HG02623 (cell line): ENCODE measurements around the gene PPFIBP1.

ENCODE experiments used
- ATAC-seq: cut with Tn5 transposase; IDR thresholded peaks from one replicate; pipeline ENCODE4 v1.9.1; 2021; ENCODE audit warnings: moderate library complexity; ENCODE audit not compliant: unreplicated experiment

Gene PPFIBP1

GRCh38 chr12:27511723-27512045, 12.3 kb upstream of the PPFIBP1 start:
- ATAC-seq, result no peak

- no peak for ATAC-seq
These were observed 10.7 kb upstream of the PPFIBP1 start for GRCh38 chr12:27513155-27513824.

DNA sequence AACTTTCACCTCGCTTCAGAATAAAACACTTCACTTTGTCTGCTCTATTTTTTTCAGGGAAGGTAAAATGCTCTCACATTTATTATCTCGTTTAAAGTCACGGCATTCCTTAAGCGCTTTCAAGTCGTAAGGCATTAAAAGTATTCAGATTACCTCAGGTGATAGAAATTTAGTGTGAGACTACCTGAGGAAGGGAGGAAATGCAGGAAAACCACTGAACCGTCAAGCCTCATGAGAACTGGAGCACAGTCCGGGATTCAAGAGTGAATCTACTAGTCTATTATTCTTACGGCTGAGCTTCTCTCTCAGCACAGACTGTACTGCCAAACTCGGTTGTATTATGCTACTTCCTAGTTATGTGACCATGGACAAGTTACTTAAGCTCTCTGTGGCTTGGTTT, 8.3 kb upstream of the PPFIBP1 start:
- ATAC-seq, result no peak

DNA sequence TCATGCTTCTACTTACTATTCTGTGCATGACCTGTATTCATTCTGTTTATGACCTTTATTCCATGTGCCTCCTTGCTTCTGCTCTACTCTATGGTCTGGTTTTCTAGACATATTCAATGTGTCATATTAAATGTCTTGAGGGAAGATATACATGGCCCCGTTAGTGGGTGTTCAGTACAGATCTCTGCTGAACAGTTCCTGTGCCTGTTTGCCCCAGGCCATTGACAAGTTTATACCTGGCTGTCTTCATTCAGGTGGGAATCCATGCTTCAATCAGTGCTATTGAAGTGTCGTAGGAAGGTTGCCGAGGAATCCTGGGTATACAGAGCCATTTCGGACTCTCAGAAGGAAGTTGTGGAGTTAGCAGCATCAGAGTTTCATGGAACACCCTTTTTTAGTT, 7.4 kb upstream of the PPFIBP1 start:
- no peak for ATAC-seq

GRCh38 chr12:27517546-27517945, 6.5 kb upstream of the PPFIBP1 start:
- ATAC-seq, result no peak

DNA sequence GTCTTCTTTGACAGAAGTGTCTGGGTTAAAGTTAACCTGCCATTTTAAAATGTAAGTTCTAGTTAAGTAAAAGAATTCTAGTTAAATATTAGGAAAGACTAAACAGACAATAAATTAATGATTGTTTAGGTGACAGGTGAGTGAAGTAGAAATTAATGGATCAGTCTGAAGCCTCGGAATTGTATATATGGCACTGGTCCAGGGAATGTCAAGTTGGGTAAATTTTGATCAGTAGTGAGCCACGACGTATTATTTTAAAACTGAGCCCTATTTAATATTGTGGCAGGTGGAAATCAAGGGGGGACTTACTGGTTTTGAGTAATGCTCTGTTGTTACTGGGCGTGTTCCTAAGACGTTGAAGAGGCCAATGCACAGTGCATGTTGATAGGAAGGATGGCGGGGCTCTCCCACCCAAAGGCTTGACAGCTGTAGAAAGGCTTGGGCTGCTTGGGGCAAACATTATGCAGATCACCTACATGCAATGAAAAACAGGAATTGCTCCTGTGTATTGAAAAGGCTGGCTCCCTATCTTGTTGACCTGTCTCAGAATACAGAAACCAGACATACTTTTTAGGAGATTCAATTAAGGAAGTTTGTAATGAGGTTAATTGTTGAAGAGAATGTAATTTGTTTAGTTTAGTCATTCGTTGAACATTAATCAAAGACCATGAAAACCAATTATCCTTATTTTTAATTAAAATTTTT, 5.9 kb upstream of the PPFIBP1 start:
- ATAC-seq, result no peak

DNA sequence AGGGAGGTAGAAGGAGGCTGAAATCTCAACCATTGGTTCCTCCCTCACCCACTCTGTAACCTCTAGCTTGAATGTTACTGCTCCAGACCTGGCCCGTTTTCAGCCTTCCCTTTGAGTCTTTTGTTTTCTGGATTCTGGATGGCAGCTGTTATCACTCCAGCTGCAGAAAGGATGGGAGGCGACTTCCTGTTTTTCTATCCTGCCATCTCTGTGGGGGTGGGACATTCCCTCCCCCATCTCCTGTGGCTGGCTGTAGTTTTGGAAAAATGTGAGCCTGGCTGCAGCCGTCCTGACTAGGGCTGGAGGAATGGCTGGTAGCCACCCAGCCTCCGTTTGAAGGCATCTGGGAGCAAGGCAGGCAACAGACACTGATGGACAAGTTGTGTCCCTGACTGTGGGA, 2.9 kb upstream of the PPFIBP1 start:
- ATAC-seq, result no peak

GRCh38 chr12:27521981-27522380, 2.0 kb upstream of the PPFIBP1 start:
- no peak for ATAC-seq

DNA sequence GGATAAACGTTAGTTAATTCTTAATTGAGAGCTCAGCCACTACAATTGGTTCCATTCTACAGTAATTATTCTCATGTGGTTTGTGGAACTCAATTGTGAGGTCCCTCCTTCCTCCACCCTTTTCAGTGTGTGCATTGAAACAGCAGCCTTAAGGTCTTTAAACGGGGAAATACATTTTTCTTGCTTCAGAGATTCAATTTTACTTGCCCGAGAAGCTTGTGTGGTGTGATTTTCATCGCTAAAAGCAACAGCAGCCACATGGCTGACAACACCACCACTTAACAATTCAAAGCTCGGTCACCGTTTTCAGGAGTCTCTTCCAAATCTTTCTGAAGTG, 733 bp upstream of the PPFIBP1 start:
- peak; percentile 1 for ATAC-seq

DNA sequence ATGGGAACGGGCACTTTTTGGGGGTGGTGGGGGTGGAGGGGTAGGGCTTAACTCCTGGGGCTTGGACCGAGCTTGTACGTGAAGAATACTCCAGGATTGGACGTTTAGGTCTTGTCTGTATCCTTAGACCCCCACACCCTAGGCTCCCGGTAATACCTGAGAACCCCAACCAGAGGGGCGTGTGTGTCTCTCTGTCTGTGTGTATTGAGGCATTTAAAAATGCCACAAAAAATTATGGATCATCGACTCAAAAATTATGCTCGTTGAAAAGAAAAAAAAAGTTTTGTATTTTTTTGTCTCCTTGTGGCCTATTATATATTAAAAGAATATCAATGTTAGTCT, 459 bp downstream of the PPFIBP1 start:
- ATAC-seq, result peak; percentile 1

- no peak for ATAC-seq
These were observed 1.1 kb downstream of the PPFIBP1 start for GRCh38 chr12:27524839-27525753.

DNA sequence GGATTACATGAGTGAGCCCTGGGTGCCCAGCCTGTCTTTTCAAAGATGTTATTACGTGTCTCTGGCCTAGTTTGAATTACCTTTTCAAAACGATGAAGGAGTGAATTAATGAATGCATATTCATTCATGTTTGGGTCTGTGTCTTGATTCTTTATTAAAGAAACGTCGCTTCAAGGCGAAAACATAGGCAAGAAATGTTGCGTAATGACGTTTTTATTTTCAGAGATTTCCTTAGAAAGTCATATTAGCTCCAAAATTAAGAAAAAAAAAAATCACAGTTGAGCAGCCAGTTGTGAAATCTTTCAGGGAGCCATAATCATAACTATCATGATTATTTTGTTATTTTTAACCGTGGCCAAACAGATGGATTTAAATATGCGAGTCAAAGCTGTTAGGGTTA, 3.5 kb downstream of the PPFIBP1 start:
- no peak for ATAC-seq

DNA sequence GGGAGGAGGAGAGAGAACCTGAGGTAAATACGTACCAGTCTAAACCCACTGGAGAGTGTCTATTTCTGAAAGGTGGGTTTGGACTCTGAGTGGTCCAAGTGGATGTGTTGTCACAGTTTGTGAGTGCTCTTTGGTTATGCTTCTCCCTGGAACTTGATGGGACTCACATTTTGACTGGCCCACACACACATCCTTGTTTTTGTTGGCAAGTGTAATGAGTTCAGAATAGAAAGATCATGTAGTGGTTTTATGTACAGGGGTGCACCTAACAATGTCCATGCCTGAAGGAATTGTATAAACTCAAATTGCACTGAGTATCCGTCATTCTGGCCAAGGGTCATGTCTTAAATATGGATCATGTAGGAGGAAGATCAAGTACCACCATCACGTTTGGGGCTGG, 4.8 kb downstream of the PPFIBP1 start:
- no peak for ATAC-seq

DNA sequence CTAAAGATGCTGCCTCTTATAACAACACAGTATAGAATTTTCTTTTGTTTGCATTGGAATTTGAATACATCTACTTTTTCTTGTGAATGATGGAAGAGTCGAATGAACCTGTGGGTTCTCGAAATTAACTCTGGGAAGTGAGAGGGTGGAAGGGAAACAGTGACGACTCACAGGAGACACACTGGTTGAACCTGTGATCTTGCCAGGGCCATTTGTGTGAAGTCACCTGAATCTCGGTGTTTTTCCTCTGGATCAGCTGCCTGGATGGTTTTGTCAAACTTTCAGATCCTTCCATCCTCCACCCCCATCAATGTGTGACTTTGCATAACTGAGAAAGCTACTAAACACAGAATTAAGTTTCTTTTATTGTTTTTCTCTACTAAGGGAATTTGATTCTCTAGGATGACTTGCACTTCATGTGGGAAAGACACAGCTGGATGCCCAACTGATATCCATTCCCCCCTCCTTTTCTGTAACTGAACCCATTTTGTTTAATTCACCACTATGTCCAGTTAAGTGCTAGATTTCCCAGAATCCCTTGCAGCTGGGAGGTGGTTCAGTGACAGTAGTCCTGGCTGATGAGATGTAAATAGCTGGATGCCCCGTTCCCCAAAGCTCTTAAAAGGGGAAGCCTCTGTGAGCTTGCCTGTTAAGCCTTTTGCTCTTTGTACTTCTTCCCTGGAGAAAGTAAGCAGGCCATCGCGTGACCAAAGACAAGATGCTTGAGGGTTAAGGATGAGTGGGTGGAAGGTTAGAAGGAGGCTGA, 6.3 kb downstream of the PPFIBP1 start:
- ATAC-seq, result no peak

DNA sequence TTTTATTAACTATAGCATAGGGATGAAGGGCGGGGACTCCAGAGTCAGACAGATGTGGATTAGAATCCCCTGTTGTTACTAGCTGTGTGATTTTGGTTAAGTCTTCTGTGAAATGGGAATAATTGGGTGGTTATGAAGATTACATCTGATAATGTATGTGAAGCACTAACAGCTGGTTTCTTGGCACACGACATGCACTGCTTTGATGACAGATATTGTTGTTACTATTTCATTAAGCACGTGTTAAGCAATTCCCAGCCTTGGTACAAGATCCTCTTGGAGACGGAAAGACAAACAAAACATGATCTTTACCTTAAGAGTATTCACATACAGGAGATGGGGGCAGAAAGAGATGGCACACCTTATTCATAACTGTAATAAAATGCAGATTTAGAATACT, 7.9 kb downstream of the PPFIBP1 start:
- ATAC-seq, result no peak

DNA sequence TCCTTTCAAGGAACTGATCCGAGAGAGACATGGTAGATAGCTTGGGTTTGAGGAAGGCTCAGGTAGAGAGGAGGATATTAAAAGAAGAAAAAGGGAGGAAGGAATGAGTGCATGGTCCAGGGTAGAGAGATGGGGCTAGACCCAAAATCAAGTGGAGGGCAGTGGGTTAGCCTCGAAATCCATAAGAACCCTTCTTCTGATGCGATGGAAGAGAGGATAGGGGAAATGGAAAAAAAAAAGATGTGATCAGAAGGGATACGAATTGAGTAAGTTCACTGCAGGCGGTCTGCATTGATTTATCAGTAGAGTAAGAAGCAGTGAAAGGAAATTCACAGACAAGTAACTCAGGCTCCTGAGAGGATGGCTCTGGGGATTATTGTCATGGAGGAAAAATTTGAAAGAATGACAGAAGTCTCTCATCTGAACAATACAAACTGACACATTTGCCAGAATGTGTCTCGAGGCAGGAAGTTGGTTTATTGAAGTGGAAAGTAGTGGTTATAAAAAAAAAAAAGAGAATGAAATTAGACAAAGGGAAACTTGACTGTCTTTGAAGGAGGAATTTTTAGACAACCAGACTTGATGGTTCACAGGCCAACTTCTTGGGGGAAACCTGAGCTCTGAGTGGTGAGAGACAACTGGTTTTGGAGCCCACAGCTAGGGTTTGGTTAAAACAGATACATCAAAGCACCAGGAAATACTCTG, 10.2 kb downstream of the PPFIBP1 start:
- peak; percentile 60 for ATAC-seq

GRCh38 chr12:27534765-27535161, 10.8 kb downstream of the PPFIBP1 start:
- peak; percentile 16 for ATAC-seq

GRCh38 chr12:27535318-27535717, 11.3 kb downstream of the PPFIBP1 start:
- no peak for ATAC-seq

GRCh38 chr12:27537855-27538675, 14.1 kb downstream of the PPFIBP1 start:
- ATAC-seq, result no peak

DNA sequence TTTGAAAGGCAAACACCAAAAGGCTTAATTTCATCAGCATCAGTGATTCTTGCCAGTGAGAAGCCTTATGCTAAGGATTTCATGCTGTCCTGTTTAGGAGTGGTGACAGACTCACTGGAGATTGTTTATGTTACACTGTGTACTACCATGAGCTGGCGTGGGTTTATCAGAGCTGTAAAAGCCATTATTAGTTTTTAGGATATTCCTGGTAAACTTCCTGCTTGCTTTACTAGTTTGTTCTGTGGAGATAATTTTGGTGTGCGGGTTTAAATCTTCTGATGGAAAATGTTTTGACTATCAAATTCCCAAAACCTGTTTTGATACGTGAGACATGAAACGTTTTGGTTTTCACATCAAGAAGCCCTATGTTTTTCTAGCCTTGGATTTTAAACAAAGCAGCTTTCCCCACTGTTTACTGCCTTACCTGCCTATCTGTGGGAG, 15.2 kb downstream of the PPFIBP1 start:
- no peak for ATAC-seq
